ENCODE results near the gene ARID2. TPM values are rescaled to one million over a fixed set of nuclear protein-coding genes. Genes with fewer than 3 reads are reported as not detected.
A peak's percentile ranks its signal among the peaks of the same experiment; 100 is the strongest.

The ARID2 gene
- total and polyA plus RNA-seq, 2 of the 13 experiments (the other 11 are each of a cell fraction or from before 2014, with no cell fraction given) = 15.9 to 22.2 TPM

- TF ChIP-seq ZNF253 (CRISPR knock-in tag; IDR thresholded peaks at IDR 0.05; ENCODE audit: borderline replicate concordance) = no peak
- TF ChIP-seq GATAD1 (CRISPR knock-in tag; IDR thresholded peaks at IDR 0.05) = no peak
- no peak for TF ChIP-seq FOXP1 (IDR thresholded peaks at IDR 0.05)
- TF ChIP-seq FOXP1 (CRISPR knock-in tag; IDR thresholded peaks at IDR 0.05) = no peak
- TF ChIP-seq PCBP1 (IDR thresholded peaks at IDR 0.05; ENCODE audit: borderline replicate concordance, low read depth, low read length) = no peak
- TF ChIP-seq FOXO1 (CRISPR knock-in tag; IDR thresholded peaks at IDR 0.05) = no peak
- no peak for TF ChIP-seq ZNF18 (CRISPR knock-in tag; IDR thresholded peaks at IDR 0.05; ENCODE audit: insufficient replicate concordance)
- TF ChIP-seq MAFF (IDR thresholded peaks at IDR 0.05; ENCODE audit: low read depth, low read length) = peak; percentile 73
- TF ChIP-seq JARID2 (CRISPR knock-in tag; IDR thresholded peaks at IDR 0.05; ENCODE audit: insufficient replicate concordance) = no peak
- TF ChIP-seq ZNF362 (CRISPR knock-in tag; IDR thresholded peaks at IDR 0.05; ENCODE audit: borderline replicate concordance) = no peak
- TF ChIP-seq ZNF383 (CRISPR knock-in tag; IDR thresholded peaks at IDR 0.05; ENCODE audit: borderline replicate concordance) = no peak
- no peak for TF ChIP-seq NFYB (CRISPR knock-in tag; IDR thresholded peaks at IDR 0.05)
- peak; percentile 41; the same call in 1 of the 2 replicates for TF ChIP-seq GATAD2A (CRISPR knock-in tag; IDR thresholded peaks at IDR 0.05)
- 0 out of 2 replicates have a peak, but pooled peaks have one; percentile 33 for TF ChIP-seq MBD4 (IDR thresholded peaks at IDR 0.05; ENCODE audit: borderline replicate concordance, low read length)
- TF ChIP-seq PRMT3 (CRISPR knock-in tag; IDR thresholded peaks at IDR 0.05; ENCODE audit: borderline replicate concordance, low read depth) = no peak
- peak; percentile 61 to 78; a peak in 3 of 4 replicates for TF ChIP-seq MAFK (conservative IDR thresholded peaks at IDR 0.05 in 1 of 2, IDR thresholded peaks at IDR 0.05 in 1 of 2; ENCODE audit: low read length in 2 of 2)
- TF ChIP-seq ZBED4 (CRISPR knock-in tag; IDR thresholded peaks at IDR 0.05; ENCODE audit: borderline replicate concordance) = no peak
- no peak for TF ChIP-seq NFRKB (IDR thresholded peaks at IDR 0.05)
- TF ChIP-seq ZNF724P (CRISPR knock-in tag; IDR thresholded peaks at IDR 0.05; ENCODE audit: borderline replicate concordance) = no peak
- TF ChIP-seq PAF1 (CRISPR knock-in tag; IDR thresholded peaks at IDR 0.05) = no peak
- TF ChIP-seq ZNF839 (CRISPR knock-in tag; IDR thresholded peaks at IDR 0.05; ENCODE audit: borderline replicate concordance) = no peak
- TF ChIP-seq HMG20B (CRISPR knock-in tag; conservative IDR thresholded peaks at IDR 0.05) = no peak
- no peak for TF ChIP-seq ZNF788 (CRISPR knock-in tag; IDR thresholded peaks at IDR 0.05; ENCODE audit: borderline replicate concordance)
- no peak for TF ChIP-seq ARNT (IDR thresholded peaks at IDR 0.05)
- no peak for TF ChIP-seq HOXA5 (CRISPR knock-in tag; IDR thresholded peaks at IDR 0.05)
Measured at GRCh38 chr12:45725631-45726602, 3.6 kb upstream of the ARID2 start (continued).

All from HepG2 (cell line).